DOHH2 (cell line): ENCODE data around the gene LDLR.
A peak's percentile ranks its signal among the peaks of the same experiment; 100 is the strongest.

ENCODE experiments used
- H3F3A ChIP-seq: fragments of 200-600 bp; sonication (generic), shearing (Covaris generic); 2 replicates; pipeline ENCODE4 v1.6.0; 2016; ENCODE audit warnings: antibody characterized with exemption, mild to moderate bottlenecking; ENCODE audit not compliant: control insufficient read depth, insufficient read depth
- H3K27ac ChIP-seq: fragments of 200-600 bp; sonication (generic); 2 replicates; pipeline ENCODE4 v1.5.1; 2014; ENCODE audit warnings: low read depth, mild to moderate bottlenecking, low read length, moderate library complexity
- H3K27me3 ChIP-seq: fragments of 200-600 bp; sonication (generic); 2 replicates; pipeline ENCODE4 v1.6.1; 2014; ENCODE audit warnings: mild to moderate bottlenecking, low read length, mixed read lengths; ENCODE audit not compliant: control insufficient read depth
- H3K36me3 ChIP-seq: fragments of 200-600 bp; sonication (generic); 2 replicates; pipeline ENCODE4 v1.6.1; 2014; ENCODE audit warnings: mild to moderate bottlenecking, low read length, moderate library complexity, mixed read lengths; ENCODE audit not compliant: control insufficient read depth
- H3K4me1 ChIP-seq: fragments of 200-600 bp; sonication (generic); 2 replicates; pipeline ENCODE4 v1.6.1; 2014; ENCODE audit warnings: mild to moderate bottlenecking, low read length, mixed read lengths; ENCODE audit not compliant: control insufficient read depth
- H3K4me2 ChIP-seq: fragments of 200-600 bp; sonication (generic); 2 replicates; pipeline ENCODE4 v1.6.0; 2014; ENCODE audit warnings: mild to moderate bottlenecking, low read length, moderate library complexity
- H3K4me3 ChIP-seq: fragments of 200-600 bp; sonication (generic); 2 replicates; pipeline ENCODE4 v1.5.1; 2014; ENCODE audit warnings: mild to moderate bottlenecking, low read length, mixed read lengths
- H3K79me2 ChIP-seq: fragments of 200-600 bp; sonication (generic); 2 replicates; pipeline ENCODE4 v1.6.1; 2014; ENCODE audit warnings: mild to moderate bottlenecking, low read length, mixed read lengths; ENCODE audit not compliant: control insufficient read depth
- H3K9me2 ChIP-seq: fragments of 200-600 bp; sonication (generic); replicated peaks from 2 replicates; pipeline ENCODE4 v1.6.1; 2014; ENCODE audit warnings: mild to moderate bottlenecking, low read length, mixed read lengths; ENCODE audit not compliant: control insufficient read depth
- H3K9me3 ChIP-seq: fragments of 200-600 bp; sonication (generic); 2 replicates; pipeline ENCODE4 v1.6.1; 2014; ENCODE audit warnings: antibody characterized with exemption, low read length, mixed read lengths; ENCODE audit not compliant: control insufficient read depth, insufficient read depth
- H4K20me1 ChIP-seq: fragments of 200-600 bp; sonication (generic); 2 replicates; pipeline ENCODE4 v1.6.0; 2014; ENCODE audit warnings: low read depth, mild to moderate bottlenecking, antibody characterized with exemption, low read length, moderate library complexity; ENCODE audit not compliant: control insufficient read depth, insufficient read depth
- EZH2phosphoT487 ChIP-seq: fragments of 200-600 bp; sonication (generic); IDR thresholded peaks from 2 replicates; pipeline ENCODE4 v1.6.1; 2017; ENCODE audit warnings: borderline replicate concordance, mild to moderate bottlenecking, antibody characterized with exemption, low read length, moderate library complexity, mixed read lengths
- TF ChIP-seq, protein P1 (sequence below): fragments of 200-600 bp; sonication (generic); IDR thresholded peaks from one replicate; pipeline ENCODE4 v1.5.1; 2014; ENCODE audit warnings: antibody characterized with exemption, mild to moderate bottlenecking, low read depth, low read length; ENCODE audit not compliant: poor library complexity, severe bottlenecking

The LDLR gene

DNA sequence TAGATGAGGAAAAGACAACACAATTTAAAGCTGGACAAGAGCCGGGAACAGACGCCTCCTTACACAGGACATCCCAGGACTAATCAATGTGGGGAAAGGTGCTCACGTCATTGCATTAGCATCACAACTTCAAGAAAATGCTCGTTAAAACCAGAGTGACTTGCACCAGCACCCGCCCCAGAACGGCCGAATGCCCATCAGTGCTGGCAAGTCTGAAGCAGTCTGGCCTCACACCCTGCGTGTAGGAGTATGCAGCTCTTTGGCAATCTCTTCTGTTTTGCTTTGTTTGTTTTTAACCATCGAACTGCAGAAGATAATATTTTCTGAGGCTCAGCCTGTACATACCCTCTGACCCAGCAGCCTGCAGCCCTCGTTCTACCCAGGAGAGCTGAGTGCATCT lies 44.8 kb upstream of the LDLR start:
- no peak for TF ChIP-seq EZH2phosphoT487
- TF ChIP-seq, protein P1, sequence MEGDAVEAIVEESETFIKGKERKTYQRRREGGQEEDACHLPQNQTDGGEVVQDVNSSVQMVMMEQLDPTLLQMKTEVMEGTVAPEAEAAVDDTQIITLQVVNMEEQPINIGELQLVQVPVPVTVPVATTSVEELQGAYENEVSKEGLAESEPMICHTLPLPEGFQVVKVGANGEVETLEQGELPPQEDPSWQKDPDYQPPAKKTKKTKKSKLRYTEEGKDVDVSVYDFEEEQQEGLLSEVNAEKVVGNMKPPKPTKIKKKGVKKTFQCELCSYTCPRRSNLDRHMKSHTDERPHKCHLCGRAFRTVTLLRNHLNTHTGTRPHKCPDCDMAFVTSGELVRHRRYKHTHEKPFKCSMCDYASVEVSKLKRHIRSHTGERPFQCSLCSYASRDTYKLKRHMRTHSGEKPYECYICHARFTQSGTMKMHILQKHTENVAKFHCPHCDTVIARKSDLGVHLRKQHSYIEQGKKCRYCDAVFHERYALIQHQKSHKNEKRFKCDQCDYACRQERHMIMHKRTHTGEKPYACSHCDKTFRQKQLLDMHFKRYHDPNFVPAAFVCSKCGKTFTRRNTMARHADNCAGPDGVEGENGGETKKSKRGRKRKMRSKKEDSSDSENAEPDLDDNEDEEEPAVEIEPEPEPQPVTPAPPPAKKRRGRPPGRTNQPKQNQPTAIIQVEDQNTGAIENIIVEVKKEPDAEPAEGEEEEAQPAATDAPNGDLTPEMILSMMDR: no peak
- no peaks in the 10 kb centered on the region for H3K27me3 ChIP-seq
- no peaks in the 10 kb centered on the region for H3K9me2 ChIP-seq
- peaks cover 81% of the 10 kb centered on the region for H3K4me1 ChIP-seq
- no peaks in the 10 kb centered on the region for H4K20me1 ChIP-seq
- peaks cover 64% of the 10 kb centered on the region for H3F3A ChIP-seq
- H3K4me3 ChIP-seq: no peak overlapping the region
- peaks cover 83% of the 10 kb centered on the region for H3K36me3 ChIP-seq
- H3K9me3 ChIP-seq: no peaks in the 10 kb centered on the region
- peak overlapping the region; percentile 99 for H3K4me2 ChIP-seq
- H3K79me2 ChIP-seq: peaks cover 35% of the 10 kb centered on the region
- peak overlapping the region; percentile 100 for H3K27ac ChIP-seq

DNA sequence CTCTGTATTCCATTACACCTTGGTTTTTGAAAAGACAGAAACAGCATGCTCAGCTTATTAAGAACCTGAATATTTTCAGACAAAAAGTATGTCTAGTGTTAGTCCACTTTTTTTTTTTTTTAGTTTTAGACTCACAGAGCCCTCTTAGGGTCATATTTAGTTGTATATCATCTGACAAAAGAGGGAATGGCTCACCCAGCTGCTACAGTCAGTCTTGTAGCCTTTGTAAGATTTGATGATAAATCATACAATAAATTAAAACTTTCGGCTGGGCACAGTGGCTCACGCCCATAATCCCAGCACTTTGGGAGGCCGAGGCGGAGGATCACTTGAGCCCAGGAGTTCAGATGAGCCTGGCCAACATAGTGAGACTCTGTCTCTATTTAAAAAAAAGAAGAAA lies 43.7 kb upstream of the LDLR start:
- peak overlapping the region; percentile 100 for H3K27ac ChIP-seq
- TF ChIP-seq, protein P1: no peak
- TF ChIP-seq EZH2phosphoT487: no peak
- peak overlapping the region; percentile 56 for H3K4me3 ChIP-seq
- H3K9me3 ChIP-seq: no peaks in the 10 kb centered on the region
- no peaks in the 10 kb centered on the region for H4K20me1 ChIP-seq
- H3K79me2 ChIP-seq: peaks cover 43% of the 10 kb centered on the region
- no peaks in the 10 kb centered on the region for H3K27me3 ChIP-seq
- peaks cover 90% of the 10 kb centered on the region for H3K36me3 ChIP-seq
- H3F3A ChIP-seq: peaks cover 73% of the 10 kb centered on the region
- H3K9me2 ChIP-seq: no peaks in the 10 kb centered on the region
- peak overlapping the region; percentile 99 for H3K4me2 ChIP-seq
- peaks cover 92% of the 10 kb centered on the region for H3K4me1 ChIP-seq

DNA sequence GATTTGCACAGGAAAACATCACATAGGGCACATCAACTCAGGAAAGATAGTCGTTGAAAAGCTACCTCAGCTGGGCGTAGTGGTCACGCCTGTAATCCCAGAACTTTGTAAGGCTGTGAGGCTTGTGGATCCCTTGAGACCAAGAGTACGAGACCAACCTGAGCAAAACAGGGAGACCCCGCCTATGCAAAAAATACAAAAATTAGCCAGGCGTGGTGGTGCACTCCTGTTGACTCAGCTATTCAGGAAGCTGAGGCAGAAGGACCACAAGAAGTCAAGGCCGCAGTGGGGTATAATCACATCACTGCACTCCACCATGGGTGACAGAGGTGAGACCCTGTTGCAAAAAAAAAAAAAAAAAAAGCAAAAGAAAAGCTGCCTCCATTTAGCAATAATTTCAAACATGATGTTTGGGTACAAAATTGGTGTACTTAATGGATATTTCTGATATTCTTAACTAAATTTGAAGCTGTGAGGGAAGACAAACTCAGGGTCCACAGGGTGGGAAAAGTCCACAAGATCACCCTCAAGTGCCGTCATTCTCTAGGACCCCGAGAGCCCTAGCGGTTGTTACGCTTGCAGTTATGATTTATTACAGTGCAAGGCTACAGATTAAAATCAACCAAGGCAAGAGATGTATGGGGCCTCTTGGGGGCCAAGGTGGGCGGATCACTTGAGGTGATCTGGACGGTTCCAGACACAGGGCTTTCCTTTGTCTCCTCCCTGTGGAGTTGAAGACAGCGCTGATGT lies 42.5 kb upstream of the LDLR start:
- Histone ChIP-seq H3K4me1 (peaks cover 100% of the 10 kb centered on the region), H3K36me3 (peaks cover 84% of the 10 kb centered on the region), H3K27ac (peak overlapping the region; percentile 100), H4K20me1 (no peaks in the 10 kb centered on the region), H3K79me2 (peaks cover 47% of the 10 kb centered on the region), H3K9me3 (no peaks in the 10 kb centered on the region), H3K27me3 (no peaks in the 10 kb centered on the region), H3F3A (peaks cover 73% of the 10 kb centered on the region), H3K4me3 (peak overlapping the region; percentile 56), H3K9me2 (no peaks in the 10 kb centered on the region), H3K4me2 (peak overlapping the region; percentile 99)
- TF ChIP-seq, protein P1: no peak
- no peak for TF ChIP-seq EZH2phosphoT487
